ENCODE results near the gene MTSS2.

MTSS2 gene

GRCh38 chr16:70656712-70657263, 29.1 kb downstream of the MTSS2 start:
- no peak for TF ChIP-seq CTCF (IDR thresholded peaks at IDR 0.05; ENCODE audit: low read depth, low read length)
- no peak overlapping the region for H3K4me3 ChIP-seq (ENCODE audit: low read depth, low read length)

- H3K4me3 ChIP-seq (ENCODE audit: low read depth, low read length): no peak overlapping the region
- no peak for TF ChIP-seq CTCF (IDR thresholded peaks at IDR 0.05; ENCODE audit: low read depth, low read length)
These were observed 29.7 kb downstream of the MTSS2 start for GRCh38 chr16:70656065-70656711.

- peak; percentile 76 for TF ChIP-seq CTCF (IDR thresholded peaks at IDR 0.05; ENCODE audit: low read depth, low read length)
- peak overlapping the region; percentile 7; the same call in 1 of the 2 replicates for H3K4me3 ChIP-seq (ENCODE audit: low read depth, low read length)
These were observed 31.8 kb downstream of the MTSS2 start for GRCh38 chr16:70653809-70654771.

- no peak overlapping the region for H3K4me3 ChIP-seq (ENCODE audit: low read depth, low read length)
- no peak for TF ChIP-seq CTCF (IDR thresholded peaks at IDR 0.05; ENCODE audit: low read depth, low read length)
These were observed 32.4 kb downstream of the MTSS2 start for GRCh38 chr16:70653406-70653805.

- no peak for TF ChIP-seq CTCF (IDR thresholded peaks at IDR 0.05; ENCODE audit: low read depth, low read length)
- H3K4me3 ChIP-seq (ENCODE audit: low read depth, low read length): no peak overlapping the region
These were observed 33.5 kb downstream of the MTSS2 start for GRCh38 chr16:70652322-70652721.

- no peak overlapping the region for H3K4me3 ChIP-seq (ENCODE audit: low read depth, low read length)
- TF ChIP-seq CTCF (IDR thresholded peaks at IDR 0.05; ENCODE audit: low read depth, low read length): no peak
These were observed 34.3 kb downstream of the MTSS2 start for GRCh38 chr16:70651524-70651923.

- TF ChIP-seq CTCF (IDR thresholded peaks at IDR 0.05; ENCODE audit: low read depth, low read length): no peak
- no peak overlapping the region for H3K4me3 ChIP-seq (ENCODE audit: low read depth, low read length)
These were observed 35.6 kb downstream of the MTSS2 start for GRCh38 chr16:70650216-70650615.

Data from WI38 (cell line).